ENCODE results near the gene MAP2.

The MAP2 gene

DNA sequence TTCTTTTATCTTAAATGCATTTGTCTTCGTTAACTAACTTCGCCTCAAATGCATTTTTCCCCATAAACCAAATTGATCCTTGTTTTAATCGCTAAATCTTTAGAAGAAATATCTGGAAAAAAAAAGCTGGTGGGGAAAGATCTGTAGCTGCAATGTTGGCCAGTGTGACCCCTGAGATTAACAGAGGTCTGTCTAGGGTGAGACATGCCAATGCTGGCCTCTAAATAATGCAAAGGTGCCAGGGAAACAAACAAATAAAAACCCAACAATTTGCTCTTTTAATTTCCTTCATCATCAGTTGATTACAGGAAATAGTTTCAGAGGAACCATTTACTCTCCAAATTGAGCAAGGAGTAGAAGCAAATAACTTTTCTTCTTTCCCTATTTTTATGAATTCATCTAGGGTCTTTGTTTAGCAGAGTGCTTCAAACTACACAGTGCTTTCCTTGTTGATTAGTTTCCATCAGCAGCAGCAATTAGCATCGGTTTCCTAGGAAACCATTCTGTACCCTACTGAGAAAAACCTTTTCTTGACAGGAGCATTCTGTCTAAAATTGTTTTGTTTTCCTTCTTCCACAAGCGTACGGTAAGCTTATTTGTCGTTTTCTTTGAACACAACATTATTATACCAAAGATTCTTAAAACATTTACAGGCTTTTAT lies 247.3 kb downstream of the MAP2 start:
- no peak for DNase-seq

DNA sequence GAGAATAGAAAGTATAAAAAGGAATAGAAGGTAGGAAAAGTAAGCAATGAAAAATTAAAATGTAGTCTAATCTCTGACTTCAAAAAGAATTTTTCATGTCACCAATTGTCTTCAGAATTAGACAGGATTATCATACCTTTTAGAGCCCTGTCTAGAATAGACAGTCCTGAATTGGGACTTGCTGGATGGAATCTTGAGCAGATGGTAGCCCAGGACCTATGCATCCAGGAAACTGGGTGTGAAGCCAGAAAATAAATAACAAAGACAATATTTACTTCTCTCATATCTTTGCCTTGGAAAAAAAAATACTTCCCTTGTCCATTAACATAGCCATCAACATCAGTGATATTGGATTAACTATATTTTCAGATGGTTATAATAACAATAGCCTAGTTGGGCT lies 250.0 kb downstream of the MAP2 start:
- no peak for DNase-seq

DNA sequence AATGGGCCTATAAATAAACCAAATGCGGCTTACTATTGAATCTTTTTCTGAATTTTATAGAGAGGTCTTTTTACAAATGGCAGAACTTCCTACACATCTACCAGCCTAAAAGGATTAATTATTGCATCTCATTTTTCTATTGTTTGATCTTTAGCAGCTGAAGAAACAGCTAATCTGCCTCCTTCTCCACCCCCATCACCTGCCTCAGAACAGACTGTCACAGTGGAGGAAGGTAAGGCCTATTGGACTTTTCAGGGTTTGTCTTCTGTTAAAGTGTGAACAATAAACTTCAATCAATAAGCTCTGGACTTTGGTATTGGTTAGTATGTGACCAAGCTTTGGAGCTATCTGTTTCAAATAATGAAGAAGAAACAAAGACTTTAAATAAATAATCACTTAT lies 256.7 kb downstream of the MAP2 start:
- DNase-seq: no peak

DNA sequence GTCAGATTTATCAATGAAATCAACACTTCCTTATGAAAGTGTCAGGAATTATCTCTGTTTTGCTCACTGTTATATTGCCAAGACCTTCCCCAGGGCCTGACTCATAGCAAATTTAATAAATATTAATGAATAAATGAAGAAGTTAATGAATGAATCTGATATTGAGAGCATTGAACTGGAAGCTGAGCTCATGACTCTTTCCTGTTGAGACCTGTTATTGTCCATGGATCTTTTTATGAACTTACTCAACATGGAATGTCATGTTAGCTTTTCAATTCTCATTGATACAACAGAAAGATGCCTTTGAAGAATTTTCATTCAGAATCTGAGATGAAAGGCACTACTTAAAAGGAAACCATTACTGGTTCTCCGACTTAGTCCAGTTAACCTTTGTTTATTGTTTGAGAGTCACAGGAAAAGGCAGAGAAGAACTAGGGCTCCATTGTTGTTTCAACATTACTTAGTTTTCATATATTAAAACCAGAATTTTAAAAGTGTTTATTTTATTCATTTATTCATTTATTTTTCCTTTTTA lies 257.4 kb downstream of the MAP2 start:
- DNase-seq: no peak

DNA sequence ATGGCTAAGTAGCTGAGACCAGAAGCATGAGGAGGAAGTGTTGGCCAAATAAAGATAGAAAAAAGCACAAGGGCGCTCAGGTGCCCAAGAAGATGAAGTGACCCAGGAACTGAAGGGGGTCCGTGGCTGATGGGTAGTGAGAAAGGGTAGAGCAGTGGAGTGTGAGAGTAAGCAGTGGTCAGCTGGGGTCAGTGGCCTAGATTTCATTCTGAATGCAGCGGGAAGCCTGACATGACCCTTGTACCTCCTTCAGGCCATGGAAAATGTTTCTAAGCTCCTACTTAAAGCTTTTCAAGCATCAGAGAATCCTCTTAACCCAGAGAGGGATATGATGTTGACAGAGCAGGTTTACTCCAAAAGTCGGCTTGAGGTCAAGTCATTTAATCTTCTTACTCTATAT lies 258.8 kb downstream of the MAP2 start:
- no peak for DNase-seq

DNA sequence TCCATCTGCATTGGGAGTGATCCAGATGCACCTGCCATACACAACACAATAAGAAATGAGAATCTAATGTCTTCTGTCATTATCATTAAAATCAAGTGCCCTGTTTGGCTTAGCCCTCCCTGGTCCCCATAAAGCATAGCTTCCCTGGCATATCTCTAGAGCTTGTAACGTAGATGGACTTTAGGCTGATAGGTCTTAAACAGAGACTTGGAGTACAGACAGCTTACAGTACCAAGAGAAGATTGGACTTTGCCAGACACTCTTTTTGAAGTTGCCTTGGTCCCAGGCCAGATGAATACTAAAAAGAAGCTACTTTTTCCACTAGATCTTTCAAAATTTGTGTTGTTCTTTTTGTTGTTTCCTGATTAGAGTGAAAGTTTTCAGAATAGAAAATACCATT lies 261.5 kb downstream of the MAP2 start:
- no peak for DNase-seq

DNA sequence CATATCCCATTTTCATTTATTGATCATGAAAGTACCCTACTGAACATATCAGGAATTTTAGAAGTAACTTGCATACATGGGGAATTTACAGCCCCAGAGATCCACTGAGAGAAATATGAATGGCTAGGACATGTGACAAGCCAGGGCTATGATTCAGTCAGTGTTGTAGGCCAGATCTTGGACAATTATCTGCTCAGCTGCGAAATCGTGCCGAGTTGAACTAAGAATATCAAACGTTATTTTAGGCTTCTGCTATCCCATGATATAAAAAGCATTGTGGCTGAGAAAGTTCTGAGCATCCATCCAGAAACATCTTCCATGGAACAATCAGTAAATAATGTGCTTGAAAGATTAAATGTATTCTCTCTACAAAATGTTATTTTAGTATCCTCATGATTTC lies 262.1 kb downstream of the MAP2 start:
- DNase-seq: no peak

DNA sequence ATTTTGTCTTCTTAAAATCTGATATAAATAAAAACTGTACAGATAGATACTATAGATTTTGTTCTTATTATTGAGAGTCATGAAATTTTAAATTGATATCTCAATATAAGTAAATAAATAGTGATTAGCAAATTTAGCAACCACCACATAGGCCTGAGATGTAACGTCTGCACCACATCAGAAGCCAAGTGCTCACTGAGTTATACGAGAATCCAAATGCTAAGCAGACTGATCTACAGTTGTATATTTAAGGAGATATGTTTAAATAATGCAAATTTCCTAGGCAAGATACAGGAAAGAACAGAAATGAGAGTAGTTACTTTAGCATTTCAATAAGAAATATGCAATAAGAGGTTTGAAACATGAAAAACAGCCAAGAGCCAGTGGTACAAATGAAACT lies 262.6 kb downstream of the MAP2 start:
- no peak for DNase-seq

DNA sequence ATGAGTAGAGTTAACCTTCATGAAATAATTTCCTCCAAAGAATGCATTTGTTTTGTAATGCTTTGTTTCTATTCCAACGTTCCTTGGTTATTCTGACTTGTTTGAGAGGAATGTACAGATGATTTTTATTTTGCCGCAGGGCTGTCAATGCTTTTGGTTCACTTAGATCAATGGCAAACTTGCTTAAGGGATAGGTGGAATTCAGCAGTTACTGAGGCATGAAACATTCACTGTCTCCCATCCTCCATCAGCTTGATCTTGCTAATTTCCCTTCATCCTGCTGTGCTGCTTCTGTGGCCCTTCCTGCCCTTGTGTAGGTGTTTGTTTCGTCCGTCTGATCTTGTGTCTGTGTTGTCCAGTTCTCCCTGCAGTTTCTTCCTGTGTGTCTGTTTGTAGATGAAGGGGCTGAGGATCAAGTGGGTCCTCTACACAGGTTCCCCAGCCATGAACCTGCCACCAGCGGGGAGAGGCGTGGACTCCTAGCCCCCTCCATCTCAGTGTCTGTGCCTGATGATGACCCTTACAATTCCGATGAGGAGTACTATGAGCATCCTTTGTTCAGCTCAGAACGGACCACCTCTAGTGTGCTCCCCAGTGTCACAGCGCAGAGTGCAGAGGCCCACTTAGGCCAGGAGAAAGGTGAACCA lies 263.6 kb downstream of the MAP2 start:
- no peak for DNase-seq

DNA sequence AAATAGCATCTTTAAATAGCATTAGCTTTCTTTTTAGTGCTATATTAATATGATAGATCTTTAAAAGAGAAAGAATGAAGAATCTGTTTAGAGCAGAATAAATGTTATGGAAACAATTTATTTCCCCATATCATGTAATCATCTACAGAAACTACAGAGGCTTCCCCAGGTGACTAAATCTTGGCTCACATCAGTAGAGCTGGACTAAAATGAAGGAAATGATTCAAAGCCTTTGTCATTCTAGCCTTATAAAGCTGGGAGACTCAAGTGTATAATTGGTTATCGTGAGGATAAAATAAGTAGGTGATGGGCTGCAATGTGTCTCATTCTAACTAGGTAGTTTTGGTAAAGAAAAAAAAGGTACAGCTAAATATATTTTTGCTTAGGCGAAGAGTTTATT lies 264.5 kb downstream of the MAP2 start:
- DNase-seq: no peak

DNA sequence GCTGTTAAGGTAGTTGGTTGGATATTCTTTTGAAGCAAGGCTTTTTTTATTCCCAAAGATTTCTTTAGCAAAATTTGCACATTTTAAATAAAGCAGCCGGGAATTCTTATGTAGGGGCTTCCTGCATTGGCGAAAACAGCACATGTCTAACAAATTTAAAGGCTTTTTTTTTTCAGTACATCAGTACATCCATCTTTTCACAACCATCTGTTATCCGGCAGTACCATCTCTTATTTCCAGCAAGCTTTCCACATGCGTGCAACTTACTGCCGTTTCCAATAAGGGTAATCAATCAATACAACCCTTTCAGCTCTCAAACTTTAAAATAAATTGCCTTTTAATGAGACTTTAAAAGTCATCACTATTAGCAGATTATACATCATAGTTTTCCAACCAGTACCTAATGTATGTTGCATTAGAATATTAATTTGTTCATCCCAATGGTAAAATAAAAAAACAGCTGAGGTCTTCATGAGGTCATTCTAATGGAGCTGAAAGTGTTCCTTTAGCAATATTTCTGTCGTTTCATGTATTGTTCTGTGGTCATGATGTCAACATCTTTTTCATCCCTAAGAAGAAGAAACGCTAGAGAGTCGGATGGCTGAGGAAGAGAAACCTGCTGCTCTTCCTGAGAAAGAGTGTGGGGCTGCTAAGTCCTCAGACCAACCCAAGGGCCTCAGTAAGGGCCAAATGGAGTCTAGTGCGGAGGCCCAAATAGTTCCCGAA lies 266.3 kb downstream of the MAP2 start:
- no peak for DNase-seq

DNA sequence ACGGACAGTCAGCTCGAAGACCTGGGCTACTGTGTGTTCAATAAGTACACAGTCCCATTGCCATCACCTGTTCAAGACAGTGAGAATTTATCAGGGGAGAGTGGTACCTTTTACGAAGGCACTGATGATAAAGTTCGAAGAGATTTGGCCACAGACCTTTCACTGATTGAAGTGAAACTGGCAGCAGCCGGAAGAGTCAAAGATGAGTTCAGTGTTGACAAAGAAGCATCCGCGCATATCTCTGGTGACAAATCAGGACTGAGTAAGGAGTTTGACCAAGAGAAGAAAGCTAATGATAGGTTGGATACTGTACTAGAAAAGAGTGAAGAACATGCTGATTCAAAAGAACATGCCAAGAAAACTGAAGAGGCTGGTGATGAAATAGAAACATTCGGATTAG lies 270.9 kb downstream of the MAP2 start:
- DNase-seq: no peak

DNA sequence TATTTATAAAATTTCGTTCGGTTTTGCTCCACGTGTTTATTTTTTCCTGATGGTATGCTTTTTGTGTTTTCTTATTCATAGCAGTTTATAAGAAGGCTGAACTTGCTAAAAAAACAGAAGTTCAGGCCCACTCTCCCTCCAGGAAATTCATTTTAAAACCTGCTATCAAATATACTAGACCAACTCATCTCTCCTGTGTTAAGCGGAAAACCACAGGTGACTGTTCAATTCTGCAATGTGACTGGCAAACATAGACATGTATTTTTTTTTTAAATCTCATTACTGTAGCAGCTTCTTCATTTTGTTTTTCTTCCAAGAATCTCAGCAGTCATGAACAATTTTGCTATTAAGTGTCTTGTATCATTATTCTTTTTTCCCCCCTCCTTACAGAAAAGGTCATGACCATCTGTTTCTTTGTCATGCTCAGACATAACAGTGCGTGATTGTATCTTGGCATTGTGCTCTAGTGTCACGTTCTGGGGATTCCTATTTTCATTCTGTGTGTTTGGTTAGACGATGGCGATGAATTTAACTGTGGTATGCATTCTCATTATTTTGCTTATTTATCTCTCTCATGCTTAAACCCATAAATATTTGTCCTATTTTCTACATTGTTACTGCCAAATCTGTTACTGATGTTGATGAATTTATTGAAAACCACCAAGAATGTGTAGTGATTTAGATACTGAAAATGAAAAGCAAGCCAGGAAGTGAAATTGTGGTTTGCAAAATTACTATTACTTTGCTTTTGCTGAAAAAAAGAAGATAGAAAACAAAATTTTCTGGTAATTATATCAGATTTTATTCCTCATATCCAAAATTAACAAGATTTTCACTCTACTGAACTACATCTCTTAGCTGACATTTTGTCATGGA lies 273.2 kb downstream of the MAP2 start:
- DNase-seq: no peak

DNA sequence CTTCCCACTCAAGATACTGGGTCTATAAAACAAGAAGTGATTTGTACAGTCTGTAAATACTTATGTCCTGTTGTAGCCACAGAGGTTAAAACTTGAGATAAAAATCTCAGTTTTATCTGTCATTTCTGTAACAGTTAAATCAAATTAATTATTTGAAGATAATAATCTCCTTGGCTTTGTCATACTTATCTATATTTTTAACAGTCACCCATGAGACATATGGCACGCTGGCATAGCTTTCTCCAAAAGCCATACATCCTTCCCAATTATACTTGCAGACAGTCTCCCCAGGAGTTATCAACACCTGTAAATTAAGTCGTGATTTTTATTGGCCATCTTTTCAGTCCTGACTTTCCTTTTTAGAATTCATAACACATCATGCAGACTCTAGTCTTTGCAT lies 278.9 kb downstream of the MAP2 start:
- DNase-seq: no peak

DNA sequence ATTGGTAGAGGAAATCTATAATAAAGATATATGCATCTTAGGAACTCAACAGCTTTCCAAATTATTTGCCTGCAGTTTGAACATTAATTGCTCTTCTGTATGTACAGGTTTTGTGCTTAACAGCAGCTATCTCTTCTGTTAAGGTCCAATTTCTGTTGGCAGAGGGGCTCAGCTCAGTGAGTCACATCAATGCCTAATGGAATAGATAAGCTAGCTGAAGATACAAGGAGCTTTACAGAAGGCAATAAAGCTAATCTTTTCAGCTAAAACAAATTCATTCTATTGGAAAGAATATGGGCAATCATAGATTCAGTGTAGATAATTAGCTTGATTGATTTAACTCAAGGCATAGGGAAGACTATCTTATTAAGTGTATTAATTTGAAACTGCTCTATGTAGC lies 289.4 kb downstream of the MAP2 start:
- DNase-seq: no peak

DNA sequence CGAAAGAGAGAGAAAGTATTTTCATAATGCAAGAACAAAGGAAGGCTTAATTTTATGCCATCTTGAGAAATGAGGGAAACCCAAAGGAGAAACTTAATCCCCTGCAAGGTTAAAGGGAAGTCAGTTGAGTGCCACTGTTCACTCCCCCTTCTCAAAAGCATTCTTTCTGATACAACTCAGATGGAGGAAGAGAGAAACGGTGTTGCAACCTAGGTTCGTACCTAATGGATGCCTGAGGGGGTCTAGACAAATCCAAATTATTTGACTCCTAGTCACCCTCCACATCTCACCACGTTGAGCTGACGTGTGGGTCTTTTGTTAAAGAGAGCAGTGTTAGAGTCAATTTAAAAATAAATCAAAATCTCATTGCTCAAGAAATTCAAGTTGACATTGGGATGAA lies 295.2 kb downstream of the MAP2 start:
- no peak for DNase-seq

DNA sequence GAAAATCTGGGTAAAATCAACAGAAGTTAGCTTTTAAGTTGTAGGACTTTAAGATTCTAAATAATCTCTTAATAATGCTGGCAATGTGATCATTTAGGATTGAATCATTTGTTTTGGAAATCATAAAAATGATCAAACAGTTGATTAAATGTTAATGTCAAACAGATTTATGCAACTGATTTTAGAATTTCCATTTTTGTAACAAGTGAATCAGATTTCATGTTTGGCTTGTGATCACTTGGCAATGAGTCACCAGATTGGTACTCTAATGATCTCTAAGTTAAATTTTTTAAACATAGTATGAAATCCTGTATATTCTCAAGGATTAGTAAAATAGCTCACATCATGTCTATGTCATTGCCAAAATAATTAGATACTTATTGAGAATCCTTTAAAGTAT lies 297.6 kb downstream of the MAP2 start:
- no peak for DNase-seq

DNA sequence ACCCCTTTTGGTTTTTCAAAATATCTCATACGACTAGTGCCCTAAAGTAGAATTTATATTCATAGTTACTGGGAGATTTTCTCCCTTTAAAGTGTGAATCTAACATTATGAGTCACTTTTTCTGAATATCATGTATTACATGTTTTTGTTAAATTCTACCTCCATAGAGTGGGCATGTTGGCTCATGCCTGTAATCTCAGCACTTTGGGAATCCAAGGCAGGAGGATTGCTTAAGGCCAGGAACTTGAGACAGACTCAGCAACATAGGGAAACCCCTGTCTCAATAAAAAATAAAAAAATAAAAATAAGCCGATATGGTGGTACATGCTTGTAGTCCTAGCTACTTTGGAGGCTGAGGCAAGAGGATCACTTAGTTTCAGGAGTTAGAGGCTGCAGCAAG lies 302.5 kb downstream of the MAP2 start:
- DNase-seq: no peak

DNA sequence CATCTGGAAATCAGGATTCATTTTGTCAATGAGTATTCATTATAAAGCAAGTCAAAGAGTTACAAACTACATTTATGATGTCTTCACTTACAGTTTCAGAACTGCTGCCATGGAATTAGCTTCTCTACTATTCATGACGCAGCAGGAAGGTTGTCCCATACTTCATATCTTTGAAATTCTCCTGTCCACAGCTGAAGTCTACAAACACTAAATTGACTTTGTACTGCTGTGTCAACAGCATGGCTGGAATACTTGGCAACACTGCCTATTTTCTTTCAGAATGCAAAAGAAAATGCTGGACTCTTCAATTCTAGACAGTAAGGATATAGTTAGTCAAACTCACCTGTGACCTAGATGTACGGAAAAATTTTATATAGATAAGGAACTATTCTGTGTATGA lies 303.2 kb downstream of the MAP2 start:
- no peak for DNase-seq

DNA sequence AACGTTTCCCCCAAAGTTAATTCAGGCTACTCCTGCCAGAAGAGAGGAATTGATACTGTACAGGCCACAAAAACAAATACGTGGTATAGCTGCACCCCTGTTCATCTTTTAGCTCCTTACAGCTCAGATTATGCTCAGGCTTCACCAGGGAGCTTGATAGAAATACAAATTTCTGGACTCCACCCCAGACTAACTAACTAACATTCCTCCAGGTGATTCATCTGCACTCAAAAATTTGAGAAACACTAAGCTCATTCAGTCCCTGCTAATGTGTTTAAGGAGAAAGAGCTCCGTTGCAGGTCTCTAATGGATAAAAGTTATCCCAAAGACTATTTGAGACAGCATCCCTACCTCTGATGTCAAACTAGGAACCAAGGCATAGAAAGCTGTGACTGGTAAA lies 311.0 kb downstream of the MAP2 start:
- DNase-seq: no peak

DNA sequence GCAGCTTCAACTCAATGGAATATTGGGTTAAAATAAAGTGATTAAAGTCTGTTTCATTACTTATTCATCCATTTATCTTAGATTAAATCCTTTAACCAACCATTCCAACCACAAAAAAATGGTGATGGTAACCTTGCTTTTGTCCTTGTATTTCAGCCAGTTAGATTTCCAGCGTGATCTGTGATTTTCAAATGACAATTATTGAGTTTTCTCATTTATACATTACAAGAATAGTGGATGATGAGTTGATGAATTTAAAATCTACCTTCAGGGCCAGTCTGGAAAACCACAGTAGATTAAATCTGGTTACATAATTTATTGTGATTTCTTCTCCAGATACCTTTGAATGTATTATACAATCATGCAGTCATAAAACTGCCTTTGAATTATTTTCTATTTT lies 318.1 kb downstream of the MAP2 start:
- no peak for DNase-seq

DNA sequence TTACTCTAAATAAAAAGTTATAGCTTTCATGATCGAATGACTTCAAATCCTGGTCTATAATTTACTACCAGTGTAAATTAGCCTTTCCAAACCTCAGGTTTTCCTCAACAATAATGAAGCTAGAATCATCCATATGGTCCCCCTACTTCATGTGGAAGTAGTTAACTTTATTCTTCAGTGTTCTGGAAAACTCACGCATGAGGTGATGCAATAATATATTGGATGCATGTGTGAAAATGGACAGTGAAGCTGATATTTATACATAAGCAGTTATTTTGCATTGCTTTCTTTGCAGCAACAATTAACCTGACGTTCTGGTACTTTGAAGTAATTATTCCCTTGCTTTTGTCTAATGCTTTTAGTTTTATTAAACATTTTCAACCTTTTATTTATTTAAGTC lies 329.2 kb downstream of the MAP2 start:
- DNase-seq: no peak

DNA sequence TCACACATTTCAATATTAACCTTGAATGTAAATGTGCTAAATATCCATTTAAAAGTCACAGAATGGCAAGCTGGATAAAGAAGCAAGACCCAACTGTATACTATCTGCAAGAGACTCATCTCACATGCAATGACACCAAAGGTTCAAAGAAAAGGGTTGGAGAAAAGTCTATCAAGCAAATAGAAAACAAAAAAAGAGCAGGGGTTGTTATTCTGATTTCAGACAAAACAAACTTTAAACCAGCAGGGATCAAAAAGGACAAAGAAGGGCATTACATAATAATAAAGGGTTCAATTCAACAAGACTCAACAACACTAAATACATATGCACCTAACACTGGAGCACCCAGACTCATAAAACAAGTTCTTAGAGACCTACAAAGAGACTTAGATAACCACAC lies 333.3 kb downstream of the MAP2 start:
- no peak for DNase-seq
